Small intestine (tissue), 7 donors: ENCODE measurements around the gene MAT1A. TPM values are rescaled to one million over a fixed set of nuclear protein-coding genes. Genes with fewer than 3 reads are reported as not detected.
"Not testable (repeated sequence)": the region's sequence is repeated elsewhere in the genome, so short reads cannot be mapped to it uniquely, and the experiment has no call there.

Experiments
- DNase-seq, 2 donors: peaks; one replicate each; pipeline versions ENCODE4 v3.0.0 to v3.0.0-alpha.2; 2013
- FAIRE-seq: peaks from 2 replicates; lab custom pipeline; 2012; peaks lifted over from hg19 to GRCh38; lab: Jason Lieb, UNC
- H3K27ac ChIP-seq, 3 donors: one replicate each; pipeline ENCODE4 v1.5.1; 2013; ENCODE audit warnings: low read length in 2 of 3, mild to moderate bottlenecking in 2 of 3, control low read depth in 1 of 3, inconsistent platforms in 1 of 3, low read depth in 1 of 3, moderate library complexity in 1 of 3
- H3K27me3 ChIP-seq, 3 donors: one replicate each; pipeline ENCODE4 v1.6.1; 2013; ENCODE audit warnings: low read length in 3 of 3, inconsistent platforms in 1 of 3; ENCODE audit not compliant: control insufficient read depth in 3 of 3, insufficient read depth in 3 of 3
- H3K36me3 ChIP-seq, 3 donors: one replicate each; pipeline ENCODE4 v1.6.1; 2013; ENCODE audit warnings: low read length in 3 of 3, inconsistent platforms in 1 of 3, low read depth in 1 of 3, mild to moderate bottlenecking in 1 of 3, moderate library complexity in 1 of 3; ENCODE audit not compliant: control insufficient read depth in 3 of 3, insufficient read depth in 2 of 3
- H3K4me1 ChIP-seq, 3 donors: one replicate each; pipeline ENCODE4 v1.6.1; 2013; ENCODE audit warnings: low read length in 2 of 3, inconsistent platforms in 1 of 3, low read depth in 1 of 3, mild to moderate bottlenecking in 1 of 3, moderate library complexity in 1 of 3; ENCODE audit not compliant: control insufficient read depth in 3 of 3, insufficient read depth in 2 of 3
- H3K4me3 ChIP-seq, 3 donors: one replicate each; pipeline ENCODE4 v1.5.1; 2013; ENCODE audit warnings: low read length in 3 of 3, control low read depth in 1 of 3, inconsistent platforms in 1 of 3, low read depth in 1 of 3, mild to moderate bottlenecking in 1 of 3, moderate library complexity in 1 of 3
- H3K9me3 ChIP-seq, 2 donors: one replicate each; pipeline ENCODE4 v1.6.1; 2013; ENCODE audit warnings: low read depth in 1 of 2, low read length in 1 of 2; ENCODE audit not compliant: control insufficient read depth in 2 of 2, insufficient read depth in 1 of 2
- WGBS, 3 donors: extraction: QIAGEN DNeasy Blood & Tissue Kit; methylation state at CpG; one replicate each; pipeline ENCODE4 v1.1.7; 2013; 5-methylcytosine and 5-hydroxymethylcytosine counted together
- polyA plus RNA-seq, 4 donors: library from polyadenylated mRNA; stranded (reverse) in 3 of 4; unstranded in 1 of 4; fragments of 200-250 nt in 3 of 4; fragments of 120-200 nt in 1 of 4; gene quantifications; one replicate each; pipeline versions ENCODE4 v1.2.1 to v1.2.3, GENCODE V29; 2013
- donor health status: healthy with polysubstance abuse.
- donor health status: control.
- donor health status: control.
- donor health status: Bipolar disorder and iron deficiency.
- donor health status: healthy.

MAT1A gene
- polyA plus RNA-seq, 4 donors: 0.18 to 0.52 TPM; not detected in 2

DNA sequence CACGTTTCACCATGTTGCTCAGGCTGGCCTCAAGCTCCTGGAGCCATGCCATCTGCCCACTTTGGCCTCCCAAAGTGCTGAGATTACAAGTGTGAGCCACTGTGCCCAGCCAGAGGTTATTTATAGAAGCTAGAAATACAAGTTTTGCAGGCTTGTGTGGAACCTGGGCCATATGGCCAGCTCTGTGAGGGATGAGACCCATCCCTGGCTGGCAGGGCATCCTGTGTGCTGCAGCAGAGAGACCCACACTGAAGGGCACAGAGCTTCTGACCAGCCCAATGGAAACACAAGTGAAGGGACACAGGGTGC, 35.5 kb downstream of the MAT1A start:
- WGBS, 3 donors: 5 to 30% (median 14%) methylated on average over 1 of the region's 1 CpG
- not testable (repeated sequence) for H3K4me3 ChIP-seq, H3K27me3 ChIP-seq, DNase-seq, H3K27ac ChIP-seq, FAIRE-seq, H3K9me3 ChIP-seq, H3K4me1 ChIP-seq, H3K36me3 ChIP-seq

DNA sequence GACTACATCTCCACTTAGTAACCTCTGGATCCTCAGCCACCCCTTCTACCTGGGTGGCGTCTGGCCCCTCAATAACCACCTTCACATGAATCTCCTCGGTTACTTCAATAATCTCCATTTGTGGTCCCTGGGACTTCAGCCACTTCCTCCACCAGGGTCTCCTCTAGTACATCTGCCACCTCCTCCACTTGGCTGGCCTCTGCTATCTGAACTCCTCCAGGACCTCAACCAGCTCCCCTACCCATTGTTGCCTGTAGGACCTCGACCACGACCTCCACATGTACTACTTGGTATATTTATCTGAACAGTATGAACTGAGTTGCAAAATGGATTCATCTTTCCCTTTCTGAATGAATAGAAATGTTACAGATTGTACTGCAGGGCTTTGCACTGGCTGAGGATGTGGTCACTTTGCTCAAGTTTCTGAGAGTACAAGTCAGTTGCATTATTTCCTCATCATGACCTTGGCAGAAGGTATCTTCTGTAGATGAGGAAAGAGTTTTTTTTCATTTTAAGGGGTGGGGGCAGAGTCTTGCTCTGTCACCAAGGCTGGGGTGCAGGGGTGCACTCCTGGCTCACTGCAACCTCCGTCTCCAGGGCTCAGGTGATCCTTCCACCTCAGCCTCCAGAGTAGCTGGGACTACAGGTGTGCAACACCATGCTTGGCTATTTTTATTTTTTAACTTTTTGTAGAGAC, 36.0 kb downstream of the MAT1A start:
- no peaks in the 10 kb centered on the region for H3K4me1 ChIP-seq
- no peaks in the 10 kb centered on the region for H3K36me3 ChIP-seq
- no peak overlapping the region for H3K27ac ChIP-seq
- WGBS, 3 donors: 70 to 83% (median 73%) methylated on average over 5 of the region's 5 CpGs
- no peaks in the 10 kb centered on the region for H3K9me3 ChIP-seq
- DNase-seq (no peak), FAIRE-seq (no peak)
- H3K4me3 ChIP-seq: no peak overlapping the region
- no peaks in the 10 kb centered on the region for H3K27me3 ChIP-seq

DNA sequence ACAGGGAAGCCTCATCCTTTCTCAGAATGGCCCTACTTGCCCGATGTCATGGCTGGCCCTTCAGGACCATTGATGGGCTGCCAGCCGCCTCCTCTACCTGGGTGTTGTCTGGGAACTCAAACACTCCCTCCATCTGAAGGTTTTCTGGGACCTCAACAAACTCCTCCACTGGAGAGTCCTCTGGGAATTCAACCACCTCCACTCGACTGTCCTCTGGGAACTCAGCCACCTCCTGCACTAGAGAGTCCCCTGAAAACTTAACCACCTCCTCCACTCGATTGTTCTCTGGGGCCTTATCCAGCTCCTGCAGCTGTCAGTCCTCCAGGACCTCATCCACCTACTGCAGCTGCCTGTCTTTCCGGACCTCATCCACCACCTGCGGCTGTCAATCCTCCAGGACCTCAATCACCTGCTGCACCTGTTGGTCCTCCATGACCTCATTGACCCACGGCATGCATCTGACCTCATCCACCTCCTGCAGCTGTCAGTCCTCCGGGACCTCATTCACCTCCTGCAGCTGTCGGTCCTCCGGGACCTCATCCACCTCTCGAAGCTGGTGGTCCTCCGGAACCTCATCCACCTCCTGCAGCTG, 37.1 kb downstream of the MAT1A start:
- FAIRE-seq (no peak), DNase-seq (no peak)
- H3K9me3 ChIP-seq: no peaks in the 10 kb centered on the region
- no peak overlapping the region for H3K27ac ChIP-seq
- no peak overlapping the region for H3K4me3 ChIP-seq
- WGBS, 3 donors: 41 to 70% (median 68%) methylated on average over 12 of the region's 12 CpGs
- no peaks in the 10 kb centered on the region for H3K36me3 ChIP-seq
- H3K4me1 ChIP-seq: no peaks in the 10 kb centered on the region
- H3K27me3 ChIP-seq: no peaks in the 10 kb centered on the region

DNA sequence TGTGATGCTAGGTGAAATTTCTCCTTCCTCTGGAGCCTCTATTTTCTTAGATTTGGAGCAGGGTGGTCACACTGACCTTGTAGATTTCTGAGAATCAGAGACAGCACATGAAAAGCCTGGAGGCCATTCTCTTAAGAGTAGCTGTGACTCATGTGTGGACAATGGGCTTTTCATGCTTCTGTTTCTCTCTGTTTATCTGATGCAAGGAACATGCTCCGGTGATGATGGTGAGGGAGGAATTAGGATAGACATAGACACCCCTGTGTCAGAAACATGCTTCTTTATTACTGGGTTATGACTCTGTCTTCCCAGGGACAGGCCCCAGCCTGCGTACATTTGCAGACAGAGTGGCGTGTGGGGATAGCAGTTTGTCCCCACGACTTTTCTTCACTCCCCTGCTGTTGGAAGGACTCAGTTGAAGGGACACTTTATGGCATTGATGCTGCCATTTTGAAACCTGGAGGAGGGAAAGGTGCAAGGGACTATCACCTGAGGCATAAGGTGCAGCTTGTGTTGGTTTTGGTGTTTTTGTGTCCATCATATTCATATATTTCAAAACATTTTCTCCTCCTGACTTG, 37.7 kb downstream of the MAT1A start:
- H3K27me3 ChIP-seq, H3K27ac ChIP-seq, H3K36me3 ChIP-seq, H3K4me1 ChIP-seq, H3K4me3 ChIP-seq, H3K9me3 ChIP-seq, DNase-seq, FAIRE-seq: not testable (repeated sequence)
- 87 to 95% (median 88%) methylated on average over 3 of the region's 4 CpGs for WGBS, 3 donors

DNA sequence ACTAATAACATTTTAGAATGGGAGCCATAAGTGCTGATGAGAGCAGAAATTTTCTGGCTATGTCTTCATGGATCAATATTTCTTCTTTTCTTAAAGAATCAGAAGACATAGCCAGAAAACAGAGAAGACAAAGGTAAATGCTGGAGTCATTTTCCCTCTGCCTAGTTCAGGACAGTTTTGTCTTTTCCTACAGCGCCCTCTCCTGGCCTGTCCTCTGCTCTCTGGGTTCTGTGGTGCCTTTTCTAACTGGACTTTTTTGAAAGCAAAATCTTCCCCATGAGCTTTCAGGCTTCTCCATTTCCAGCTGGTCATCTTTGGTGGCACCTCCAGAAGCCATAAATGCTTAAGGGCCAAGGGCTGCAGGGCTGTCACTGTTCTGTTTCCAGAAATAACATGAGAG, 39.1 kb downstream of the MAT1A start:
- H3K27me3 ChIP-seq, FAIRE-seq, H3K4me3 ChIP-seq, DNase-seq, H3K9me3 ChIP-seq, H3K27ac ChIP-seq, H3K4me1 ChIP-seq, H3K36me3 ChIP-seq: not testable (repeated sequence)
- no CpG with 5 or more reads among the region's 1 CpG for whole genome bisulfite sequencing, 3 donors

DNA sequence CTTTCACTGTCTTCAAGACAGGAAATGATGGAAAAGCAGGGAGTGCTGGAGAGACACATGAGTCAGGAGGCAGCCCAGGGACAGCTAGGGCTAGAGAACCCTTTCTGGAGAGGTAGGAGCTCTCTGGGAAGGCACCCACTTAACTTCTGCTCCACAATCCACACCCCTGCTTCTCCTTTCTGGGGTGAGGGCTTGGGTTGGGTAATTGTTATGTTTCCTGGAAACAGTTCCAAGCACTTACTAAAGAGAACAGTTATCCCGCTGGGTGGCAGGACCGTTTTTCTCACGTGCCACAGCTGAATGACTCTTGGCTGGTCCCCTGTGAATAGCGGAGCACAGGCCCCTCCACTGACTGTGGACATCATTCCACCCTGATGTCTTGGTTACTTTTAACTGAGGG, 39.6 kb downstream of the MAT1A start:
- H3K36me3 ChIP-seq, DNase-seq, H3K27me3 ChIP-seq, H3K27ac ChIP-seq, FAIRE-seq, H3K9me3 ChIP-seq, H3K4me1 ChIP-seq, H3K4me3 ChIP-seq: not testable (repeated sequence)
- 44 to 67% (median 55%) methylated on average over 3 of the region's 4 CpGs for WGBS, 3 donors

DNA sequence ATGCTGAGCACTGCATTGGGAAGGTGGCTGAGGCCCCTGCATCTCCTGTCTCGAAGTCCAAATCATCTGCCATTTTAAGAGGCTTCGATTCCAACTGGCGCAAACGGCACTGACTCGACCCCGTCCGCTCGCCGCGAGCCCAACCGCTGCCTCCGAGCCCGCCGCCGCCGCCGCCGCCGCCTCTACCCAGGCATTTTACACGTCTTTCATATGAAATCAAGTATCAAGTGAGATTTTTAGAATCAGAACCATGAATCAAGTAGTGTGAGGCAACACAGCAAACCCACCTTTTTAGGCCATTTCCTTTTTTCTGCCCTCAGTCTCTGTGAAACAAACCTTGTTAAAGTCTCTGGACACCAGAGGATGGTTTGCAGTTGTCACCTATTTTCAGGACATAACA, 41.8 kb downstream of the MAT1A start:
- H3K27me3 ChIP-seq, H3K4me1 ChIP-seq, H3K4me3 ChIP-seq, H3K9me3 ChIP-seq, H3K36me3 ChIP-seq, FAIRE-seq, DNase-seq, H3K27ac ChIP-seq: not testable (repeated sequence)
- WGBS, 3 donors: 95 to 96% (median 95%) methylated on average over 12 to 18 of the region's 20 CpGs

DNA sequence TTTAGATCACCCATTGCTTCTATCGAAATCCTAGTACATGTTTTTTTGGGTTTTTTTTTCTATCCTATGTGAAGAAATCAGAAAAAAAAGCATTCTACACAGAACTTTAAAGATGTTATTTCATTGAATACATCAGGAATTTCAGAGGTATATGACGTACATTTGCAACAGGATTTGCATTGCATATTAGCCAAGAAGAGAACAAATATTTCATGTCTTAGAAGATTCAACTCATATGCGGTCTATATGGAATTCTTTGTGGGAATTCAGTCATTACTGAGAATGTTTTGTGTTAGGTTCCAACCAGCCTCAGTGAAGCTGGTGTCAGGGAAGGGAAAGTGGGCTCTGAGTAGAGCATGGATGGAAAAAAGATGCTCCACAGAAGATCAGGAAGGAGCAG, 45.1 kb downstream of the MAT1A start:
- not testable (repeated sequence) for H3K9me3 ChIP-seq, H3K4me3 ChIP-seq, FAIRE-seq, H3K27me3 ChIP-seq, DNase-seq, H3K4me1 ChIP-seq, H3K36me3 ChIP-seq, H3K27ac ChIP-seq
- WGBS, 3 donors: 83 to 89% (median 85%) methylated on average over 3 of the region's 3 CpGs
